Lung (tissue), 12 donors: ENCODE results near the gene TIMM23. TPM values are rescaled to one million over a fixed set of nuclear protein-coding genes. Genes with fewer than 3 reads are reported as not detected.
A peak's percentile ranks its signal among the peaks of the same experiment; 100 is the strongest.

Experiments
- ATAC-seq: fragments of 200-7000 bp; cut with Tn5 transposase; one replicate; pipeline ENCODE4 v1.9.1; 2020; ENCODE audit warnings: moderate number of reproducible peaks; ENCODE audit not compliant: insufficient read depth, low FRiP score
- DNase-seq, 3 donors: peaks; one replicate each; pipeline ENCODE4 v3.0.0-alpha.2; 2013 to 2017
- H3K27ac ChIP-seq, 2 donors: one replicate each; pipeline ENCODE4 v1.5.1; 2013; ENCODE audit warnings: mild to moderate bottlenecking in 2 of 2, moderate library complexity in 2 of 2, control low read depth in 1 of 2, inconsistent platforms in 1 of 2, low read depth in 1 of 2, low read length in 1 of 2
- H3K27me3 ChIP-seq, 3 donors: one replicate each; pipeline ENCODE4 v1.5.1; 2013; ENCODE audit warnings: low read length in 2 of 3; ENCODE audit not compliant: control insufficient read depth in 3 of 3, insufficient read depth in 3 of 3
- H3K36me3 ChIP-seq, 4 donors: one replicate each; pipeline ENCODE4 v1.5.1; 2013; ENCODE audit warnings: low read length in 4 of 4, mild to moderate bottlenecking in 1 of 4, moderate library complexity in 1 of 4; ENCODE audit not compliant: control insufficient read depth in 4 of 4, insufficient read depth in 4 of 4
- H3K4me1 ChIP-seq, 5 donors: one replicate each; pipeline ENCODE4 v1.5.1; 2013; ENCODE audit warnings: low read length in 5 of 5, mild to moderate bottlenecking in 2 of 5, moderate library complexity in 1 of 5; ENCODE audit not compliant: control insufficient read depth in 5 of 5, insufficient read depth in 5 of 5
- H3K4me3 ChIP-seq: one replicate; pipeline ENCODE4 v1.5.1; 2013; ENCODE audit warnings: mild to moderate bottlenecking, control low read depth, moderate library complexity
- H3K9ac ChIP-seq, 2 donors: one replicate each; pipeline ENCODE4 v1.5.1; 2013; ENCODE audit warnings: low read length in 2 of 2, control low read depth in 1 of 2; ENCODE audit not compliant: insufficient read depth in 1 of 2
- H3K9me3 ChIP-seq, 4 donors: one replicate each; pipeline ENCODE4 v1.5.1; 2013; ENCODE audit warnings: low read length in 3 of 4, mild to moderate bottlenecking in 1 of 4, moderate library complexity in 1 of 4; ENCODE audit not compliant: control insufficient read depth in 4 of 4, insufficient read depth in 3 of 4
- CTCF ChIP-seq: IDR thresholded peaks from 2 replicates; pipeline ENCODE4 v1.5.1; 2012; ENCODE audit warnings: mild to moderate bottlenecking; ENCODE audit errors: control extremely low read depth, extremely low read depth
- WGBS, 2 donors: extraction: QIAGEN DNeasy Blood & Tissue Kit; methylation state at CpG; one replicate each; pipeline ENCODE4 v1.1.7; 2013; 5-methylcytosine and 5-hydroxymethylcytosine counted together
- polyA plus RNA-seq, 2 donors: library from polyadenylated mRNA; stranded (reverse); fragments of 200-250 nt; gene quantifications; one replicate each; pipeline ENCODE4 v1.2.1, GENCODE V29; 2013
- total RNA-seq, 2 donors: library from RNA; depleted of rRNA in 1 of 2; stranded (reverse); fragments of >200 nt in 1 of 2; gene quantifications; one replicate each; pipeline ENCODE4 v1.2.1, GENCODE V29; 2014 to 2021
- donor health status: control.
- donor health status: control.
- donor health status: Bipolar disorder and iron deficiency.
- donor health status: healthy.
- donor health status: DM: yes; HTN: yes; CAD: no.

TIMM23 gene
- total and polyA plus RNA-seq, 4 donors = 37.0 to 63.1 (median 46.5) TPM

GRCh38 chr10:46017733-46018132, 45.4 kb downstream of the TIMM23 start:
- Histone ChIP-seq H3K4me1 (peaks cover 4 to 36% (median 5%) of the 10 kb centered on the region in 5 donors), H3K9me3 (no peaks in the 10 kb centered on the region), H3K36me3 (peaks cover 8 to 24% (median 13%) of the 10 kb centered on the region in 4 donors), H3K27me3 (no peaks in the 10 kb centered on the region), H3K9ac (no peak overlapping the region), H3K4me3 (no peak overlapping the region), H3K27ac (no peak overlapping the region)
- no peak for TF ChIP-seq CTCF
- ATAC-seq (no peak), DNase-seq (no peak)
- 73 to 83% methylated on average over 2 of the region's 2 CpGs for WGBS, 2 donors

GRCh38 chr10:46018453-46019176, 46.3 kb downstream of the TIMM23 start:
- DNase-seq (no peak), ATAC-seq (no peak)
- Histone ChIP-seq H3K9ac (no peak overlapping the region), H3K36me3 (peaks cover 6 to 17% (median 11%) of the 10 kb centered on the region in 4 donors), H3K27ac (peak overlapping the region; percentile 0 to 54), H3K4me1 (peaks cover 4 to 36% (median 10%) of the 10 kb centered on the region in 5 donors), H3K9me3 (no peaks in the 10 kb centered on the region), H3K27me3 (no peaks in the 10 kb centered on the region), H3K4me3 (no peak overlapping the region)
- 18 to 32% methylated on average over 2 of the region's 2 CpGs for WGBS, 2 donors
- TF ChIP-seq CTCF = no peak

GRCh38 chr10:46019177-46019528, 46.9 kb downstream of the TIMM23 start:
- WGBS, 2 donors = 55 to 58% methylated on average over 3 of the region's 3 CpGs
- DNase-seq (peak in 2 of 3 donors; percentile 54 to 55), ATAC-seq (no peak)
- peaks cover 6 to 15% (median 10%) of the 10 kb centered on the region in 4 donors for H3K36me3 ChIP-seq
- H3K27me3 ChIP-seq = no peaks in the 10 kb centered on the region
- no peak for TF ChIP-seq CTCF
- H3K4me1 ChIP-seq = peaks cover 4 to 36% (median 10%) of the 10 kb centered on the region in 5 donors
- H3K27ac ChIP-seq = peak overlapping the region; percentile 40 to 54
- no peak overlapping the region for H3K9ac ChIP-seq
- no peak overlapping the region for H3K4me3 ChIP-seq
- H3K9me3 ChIP-seq = no peaks in the 10 kb centered on the region
